Stimulated activated CD8-positive, alpha-beta memory T cell treated with anti-CD3 and anti-CD28 coated beads, Interleukin-12 subunit alpha, Interleukin-12 subunit beta, amount 100 ng/mL, for 1 hour (primary cell): ENCODE results near the gene TSSC4.

ENCODE experiments used
- DNase-seq: peaks from one replicate; pipeline ENCODE4 v3.0.0-alpha.2; 2020; ENCODE audit warnings: low read depth

TSSC4 gene

DNA sequence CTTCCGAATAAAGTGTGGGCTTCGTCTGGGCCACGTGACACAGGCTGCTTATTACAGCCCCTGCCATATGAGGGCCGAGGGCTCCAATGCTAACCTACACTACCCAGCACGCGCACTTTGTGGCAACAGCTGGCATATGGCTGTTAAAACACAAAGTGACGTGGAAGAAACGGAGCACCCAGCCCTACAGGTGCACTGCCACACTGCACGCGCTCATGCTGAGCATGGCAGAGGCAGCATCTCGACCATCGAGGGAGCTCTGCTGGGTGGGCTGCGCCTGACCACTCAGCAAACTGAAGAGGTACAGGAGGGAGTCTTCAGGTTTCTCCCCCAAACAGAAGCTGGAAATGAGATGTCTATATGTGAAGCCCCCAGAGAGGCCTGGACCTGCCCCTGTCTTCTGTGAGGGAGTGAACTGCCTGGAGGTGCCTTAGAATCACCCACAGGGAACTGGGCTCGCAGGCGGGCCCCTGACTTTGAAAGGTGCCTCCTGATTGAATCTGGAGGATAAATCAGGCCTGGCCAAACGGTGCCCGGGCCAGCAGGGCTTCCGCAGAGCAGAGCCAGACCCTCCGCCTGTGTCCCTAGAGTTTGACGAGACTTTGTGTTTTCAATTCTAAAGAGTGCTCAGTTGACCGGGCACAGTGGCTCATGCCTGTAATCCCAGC is 18.3 kb downstream of the TSSC4 start:
- no peak for DNase-seq

GRCh38 chr11:2419638-2420501 is 19.3 kb downstream of the TSSC4 start:
- peak; percentile 36 for DNase-seq

DNA sequence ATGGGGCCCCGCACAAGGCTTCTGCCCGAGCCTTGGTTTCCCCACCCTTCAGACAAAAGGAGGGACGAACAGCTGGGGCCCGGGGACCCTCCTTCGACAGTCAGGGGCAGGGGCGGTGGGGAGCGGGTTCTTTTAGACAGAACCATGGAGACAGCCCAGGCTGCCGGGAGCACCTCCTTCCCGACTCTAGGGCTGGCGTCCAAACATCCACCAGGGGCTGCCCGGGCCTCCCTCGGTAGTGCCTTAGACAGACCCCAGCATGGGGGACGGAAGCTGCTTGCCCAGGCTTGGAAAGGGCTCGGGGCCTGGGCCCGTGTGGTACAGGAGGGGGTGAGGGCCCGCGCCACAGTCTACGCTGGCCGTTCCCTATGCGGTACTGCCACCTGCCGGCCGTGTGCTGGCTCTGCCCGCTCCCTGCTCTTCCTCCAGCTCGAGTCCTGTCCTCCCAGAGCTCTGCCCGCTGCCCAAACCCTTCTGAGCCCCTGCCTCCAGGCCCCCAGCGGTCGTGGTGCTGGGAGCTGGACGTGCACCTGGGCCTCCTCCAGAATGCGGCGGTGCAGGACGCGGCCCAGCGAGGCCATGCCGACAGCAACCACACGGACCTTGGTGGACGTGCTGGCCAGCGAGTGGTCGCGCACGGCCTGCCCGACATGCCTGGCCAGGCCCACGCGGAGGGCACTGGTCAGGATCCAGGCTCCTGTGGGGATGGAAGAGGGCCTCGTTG is 20.1 kb downstream of the TSSC4 start:
- DNase-seq, result peak; percentile 62

DNA sequence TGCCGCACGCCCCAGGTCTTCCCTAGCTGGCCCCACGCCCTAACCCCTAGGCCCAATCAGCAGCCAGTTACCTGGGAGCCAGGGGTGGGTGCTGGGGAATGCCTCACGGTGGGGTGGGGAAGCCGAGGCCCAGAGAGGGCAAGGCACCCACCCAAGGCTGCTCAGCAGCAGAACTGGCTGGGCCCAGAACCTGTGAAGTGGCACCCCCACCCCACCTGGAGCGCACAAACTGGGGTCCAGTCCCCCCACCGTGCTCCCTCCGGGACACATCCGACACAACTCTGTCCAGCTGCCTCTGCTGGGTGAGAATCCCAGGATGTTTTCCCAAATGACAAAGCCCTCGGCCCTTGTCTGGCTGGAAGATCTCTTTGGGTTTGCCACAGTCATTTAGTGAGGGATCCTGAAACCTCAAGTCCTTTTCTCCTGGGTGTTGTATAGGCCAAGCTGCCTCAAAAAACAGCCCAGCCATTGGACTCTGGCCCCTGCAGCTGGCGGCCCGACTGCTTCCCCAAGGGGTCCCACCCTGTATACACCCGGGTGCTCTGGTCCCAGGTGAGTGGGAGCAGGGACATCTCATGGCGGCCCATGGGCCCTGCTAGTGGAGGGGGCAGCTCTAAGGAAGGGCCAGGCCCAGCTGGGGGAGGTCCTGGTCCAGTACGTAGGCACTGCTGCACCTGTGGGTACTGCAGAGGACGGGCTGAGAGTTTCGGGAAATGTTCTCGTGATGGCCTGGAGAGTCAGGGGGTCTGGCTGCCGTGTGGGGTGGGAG is 20.9 kb downstream of the TSSC4 start:
- no peak for DNase-seq

- DNase-seq, result no peak
Observed at GRCh38 chr11:2421996-2422395, 21.4 kb downstream of the TSSC4 start.

DNA sequence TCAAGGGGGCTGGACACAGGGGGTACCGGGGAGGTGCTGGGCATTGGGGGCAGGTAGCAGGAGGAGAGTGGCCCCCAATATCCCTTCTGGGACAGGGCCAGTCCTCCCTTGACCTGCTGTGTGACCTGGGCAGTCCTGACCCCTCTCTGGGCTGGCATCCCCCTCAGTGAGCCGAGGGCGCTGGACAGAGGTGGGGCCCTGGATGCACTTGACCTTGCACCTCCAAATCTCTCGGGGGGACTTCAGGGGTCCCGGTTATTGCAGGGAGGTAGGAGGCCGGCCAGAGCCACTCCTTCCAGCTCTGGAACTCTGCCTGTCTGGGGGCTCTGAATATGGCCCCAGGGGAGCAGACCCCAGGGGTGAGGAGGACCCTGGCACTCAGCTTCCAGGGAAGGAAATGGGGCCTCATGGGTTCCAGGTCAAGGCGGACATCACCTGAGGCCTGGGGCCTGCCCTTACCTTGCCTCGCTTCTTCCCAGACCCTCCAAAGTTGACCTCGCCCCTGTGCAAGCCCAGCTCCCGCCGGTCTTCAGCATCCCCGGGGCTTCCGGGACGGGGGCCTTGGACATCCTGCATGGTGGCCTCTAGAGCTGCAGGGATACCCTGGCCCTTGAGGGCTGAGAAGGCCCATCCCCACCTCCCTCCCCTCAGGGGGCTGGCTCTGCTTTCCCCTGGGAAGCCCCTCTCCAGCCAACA is 22.1 kb downstream of the TSSC4 start:
- no peak for DNase-seq

- no peak for DNase-seq
Observed at GRCh38 chr11:2423157-2424025, 22.8 kb downstream of the TSSC4 start.

- no peak for DNase-seq
Observed at GRCh38 chr11:2424811-2425495, 24.4 kb downstream of the TSSC4 start.

- DNase-seq, result no peak
Observed at GRCh38 chr11:2425506-2425905, 25.0 kb downstream of the TSSC4 start.

DNA sequence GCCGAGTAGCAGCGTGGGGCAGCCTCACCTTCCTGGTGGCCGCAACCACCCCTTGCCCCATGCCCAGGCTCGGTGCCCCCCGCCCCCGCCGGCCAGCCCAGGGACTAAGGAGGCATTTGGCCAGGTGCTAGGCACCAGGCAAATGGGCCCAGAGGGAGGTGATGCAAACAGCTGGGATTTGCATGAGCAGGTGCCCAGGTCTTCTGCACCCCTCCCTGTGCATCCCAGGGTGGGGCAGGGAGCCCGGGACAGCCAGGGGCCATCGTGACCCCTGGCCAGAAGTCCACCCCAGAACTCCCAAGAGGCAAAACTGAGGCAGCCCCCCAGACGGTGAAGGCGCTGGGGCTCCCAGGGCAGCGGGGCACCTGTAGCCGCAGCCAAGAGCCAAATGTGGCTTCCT is 25.7 kb downstream of the TSSC4 start:
- no peak for DNase-seq

DNA sequence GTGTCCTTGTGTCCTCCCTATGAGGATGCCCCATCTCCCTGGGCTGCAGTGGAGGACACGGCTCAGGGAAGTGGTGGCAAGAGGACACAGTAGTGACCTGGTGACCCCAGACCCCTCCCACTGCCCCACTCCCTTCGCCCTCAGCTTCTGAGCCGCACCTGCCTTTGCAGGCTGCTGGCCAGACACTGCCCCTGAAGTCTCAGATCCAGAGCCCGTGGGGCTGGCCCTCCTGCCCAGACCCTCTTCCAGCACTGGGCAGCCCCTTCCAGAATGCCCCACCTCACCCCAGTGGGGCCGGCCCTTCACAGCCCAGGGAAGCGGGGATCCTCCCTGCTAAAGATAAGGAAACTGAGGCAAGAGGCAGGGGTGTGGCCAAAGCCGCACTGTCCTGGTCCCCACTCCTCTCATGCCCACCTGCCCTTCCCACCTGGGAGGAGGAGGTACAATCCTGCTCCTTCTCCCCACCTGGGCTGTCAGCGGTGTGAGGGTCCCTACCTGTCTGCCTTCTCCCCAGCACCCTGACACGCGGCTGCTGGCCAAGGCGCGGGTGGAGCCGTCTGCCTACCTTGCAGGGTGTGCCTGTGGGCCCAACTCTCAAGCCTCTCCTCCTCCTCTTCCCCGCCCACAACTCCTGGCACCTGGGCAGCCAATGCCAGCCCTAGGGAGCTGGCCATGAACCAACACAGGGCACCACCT is 26.4 kb downstream of the TSSC4 start:
- no peak for DNase-seq

- no peak for DNase-seq
Observed at GRCh38 chr11:2427721-2428321, 27.3 kb downstream of the TSSC4 start.

DNA sequence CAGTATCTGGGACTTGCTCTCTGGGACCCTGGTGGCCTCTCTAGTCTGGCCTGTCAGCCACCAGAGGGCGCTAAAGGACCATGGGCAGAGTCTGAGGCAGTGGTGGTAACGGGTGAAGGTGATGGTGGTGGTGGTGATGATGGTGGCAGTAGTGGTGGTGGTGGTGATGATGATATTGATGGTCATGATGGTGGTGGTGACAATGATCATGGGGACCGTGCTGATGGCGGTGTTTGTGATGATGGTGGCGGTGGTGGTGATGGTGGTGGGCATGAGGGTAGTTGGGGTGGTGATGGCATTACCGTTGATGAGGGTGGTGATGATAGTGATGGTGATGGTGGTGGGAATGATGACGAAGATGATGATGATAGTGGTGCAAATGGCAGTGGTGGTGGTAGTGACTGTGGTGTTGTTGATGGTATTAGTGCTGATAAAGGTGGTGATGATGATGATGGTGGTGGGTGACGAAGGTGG is 27.8 kb downstream of the TSSC4 start:
- DNase-seq, result peak; percentile 85

GRCh38 chr11:2431395-2431794 is 30.8 kb downstream of the TSSC4 start:
- DNase-seq, result no peak

GRCh38 chr11:2432171-2432621 is 31.6 kb downstream of the TSSC4 start:
- no peak for DNase-seq

- DNase-seq, result no peak
Observed at GRCh38 chr11:2432628-2433071, 32.1 kb downstream of the TSSC4 start.

- no peak for DNase-seq
Observed at GRCh38 chr11:2433106-2433925, 32.8 kb downstream of the TSSC4 start.

DNA sequence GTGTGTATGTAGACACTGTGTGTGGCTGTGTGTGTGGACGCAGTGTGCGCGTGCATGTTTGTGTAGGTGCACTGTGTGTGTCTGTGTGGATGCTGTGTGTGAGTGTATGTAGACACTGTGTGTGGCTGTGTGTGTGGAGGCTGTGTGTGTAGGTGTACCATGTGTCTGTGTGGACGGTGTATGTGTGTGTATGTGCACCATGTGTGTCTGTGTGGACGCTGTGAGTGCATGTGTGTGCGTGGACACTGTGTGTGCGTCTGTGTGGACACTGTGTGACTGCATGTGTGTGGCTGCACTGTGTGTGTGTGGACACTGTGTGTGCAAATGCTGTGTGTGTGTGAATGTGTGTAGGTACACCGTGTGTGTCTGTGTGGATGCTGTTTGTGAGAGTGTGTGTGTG is 33.5 kb downstream of the TSSC4 start:
- no peak for DNase-seq
